Inflammatory macrophage treated with lipopolysaccharide for 1 hour (primary cell): Measurements from ENCODE around the gene YTHDC2.

Source experiments
- DNase-seq, 2 donors: peaks; one replicate each; pipeline ENCODE4 v3.0.0-alpha.2; 2020 to 2022

YTHDC2 gene

GRCh38 chr5:113513384-113514288 is at the start of gene YTHDC2:
Gene YTHDC2, plus strand, starts transcription at chr5:113513694. Its CDS starts 202 bp downstream, at chr5:113513896.
- DNase-seq = peak; percentile 90 to 91

GRCh38 chr5:113474100-113474728 is 39.3 kb upstream of the YTHDC2 start:
- no peak for DNase-seq

- no peak for DNase-seq
Observed at GRCh38 chr5:113478691-113479090, 34.8 kb upstream of the YTHDC2 start.

- no peak for DNase-seq
Observed at GRCh38 chr5:113480243-113480642, 33.3 kb upstream of the YTHDC2 start.

GRCh38 chr5:113487416-113487780 is 26.1 kb upstream of the YTHDC2 start:
- DNase-seq = no peak

GRCh38 chr5:113487781-113488644 is 25.5 kb upstream of the YTHDC2 start, which contains the start of gene MCC:
Gene MCC, minus strand, starts transcription at chr5:113488453.
- DNase-seq = peak in 1 of 2 donors; percentile 2

GRCh38 chr5:113488645-113489184 is 24.8 kb upstream of the YTHDC2 start:
- DNase-seq = no peak

- peak; percentile 81 to 85 for DNase-seq
Observed at GRCh38 chr5:113489299-113489698, 24.2 kb upstream of the YTHDC2 start.

- DNase-seq = no peak
Observed at GRCh38 chr5:113490317-113490716, 23.2 kb upstream of the YTHDC2 start.

GRCh38 chr5:113491022-113491421 is 22.5 kb upstream of the YTHDC2 start:
- no peak for DNase-seq

GRCh38 chr5:113493446-113493845 is 20.0 kb upstream of the YTHDC2 start:
- no peak for DNase-seq

- no peak for DNase-seq
Observed at GRCh38 chr5:113495422-113495841, 18.1 kb upstream of the YTHDC2 start.

- no peak for DNase-seq
Observed at GRCh38 chr5:113502073-113502472, 11.4 kb upstream of the YTHDC2 start.

- no peak for DNase-seq
Observed at GRCh38 chr5:113503146-113503545, 10.3 kb upstream of the YTHDC2 start.

GRCh38 chr5:113505181-113505580 is 8.3 kb upstream of the YTHDC2 start:
- DNase-seq = no peak

- DNase-seq = no peak
Observed at GRCh38 chr5:113507601-113508000, 5.9 kb upstream of the YTHDC2 start.

GRCh38 chr5:113508756-113509155 is 4.7 kb upstream of the YTHDC2 start:
- no peak for DNase-seq

- DNase-seq = peak in 1 of 2 donors; percentile 22
Observed at GRCh38 chr5:113510836-113511451, 2.5 kb upstream of the YTHDC2 start.

- no peak for DNase-seq
Observed at GRCh38 chr5:113512341-113512740, 1.2 kb upstream of the YTHDC2 start.

GRCh38 chr5:113514289-113514635 is 768 bp downstream of the YTHDC2 start:
- DNase-seq = no peak

- no peak for DNase-seq
Observed at GRCh38 chr5:113518884-113519283, 5.4 kb downstream of the YTHDC2 start.

- DNase-seq = no peak
Observed at GRCh38 chr5:113519412-113519811, 5.9 kb downstream of the YTHDC2 start.
